Cardiac fibroblast (primary cell): ENCODE data around the gene SFXN4.

Experiments used
- DNase-seq, 2 donors: peaks; one replicate each; pipeline versions ENCODE4 v3.0.0 to v3.0.0-alpha.2; 2010; ENCODE audit warnings: low read depth in 2 of 2
- H3K4me3 ChIP-seq, 2 donors: replicated peaks in 1 of 2; 1 replicate in 1 of 2; 2 replicates in 1 of 2; pipeline ENCODE4 v1.5.1; 2011; ENCODE audit warnings: low read depth in 2 of 2, low read length in 2 of 2, mild to moderate bottlenecking in 2 of 2, moderate library complexity in 1 of 2
- TF ChIP-seq, protein P1 (sequence below): IDR thresholded peaks from one replicate; pipeline ENCODE4 v1.5.1; 2011; ENCODE audit warnings: low read depth, mild to moderate bottlenecking, low read length, inconsistent platforms

Gene SFXN4

DNA sequence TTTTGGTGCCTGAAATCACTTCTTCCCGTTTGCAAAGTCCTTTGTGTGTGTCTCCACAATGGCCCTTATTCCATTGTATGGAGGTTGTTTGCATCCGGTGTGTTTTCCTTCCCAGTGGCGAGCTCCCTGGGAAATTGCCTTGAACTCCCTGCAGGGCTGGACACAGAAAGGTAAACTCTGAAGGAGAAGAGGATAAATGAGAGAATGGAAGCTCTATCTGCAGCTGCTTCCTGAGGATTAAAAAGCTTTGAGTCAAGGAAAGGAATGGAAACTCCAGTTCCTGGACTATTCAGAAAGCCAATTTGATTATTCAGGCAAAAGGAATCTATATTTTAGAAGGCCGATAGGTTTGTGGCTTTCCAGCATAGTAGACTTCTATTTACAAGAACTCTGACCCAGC lies 37.5 kb upstream of the SFXN4 start:
- TF ChIP-seq, protein P1, sequence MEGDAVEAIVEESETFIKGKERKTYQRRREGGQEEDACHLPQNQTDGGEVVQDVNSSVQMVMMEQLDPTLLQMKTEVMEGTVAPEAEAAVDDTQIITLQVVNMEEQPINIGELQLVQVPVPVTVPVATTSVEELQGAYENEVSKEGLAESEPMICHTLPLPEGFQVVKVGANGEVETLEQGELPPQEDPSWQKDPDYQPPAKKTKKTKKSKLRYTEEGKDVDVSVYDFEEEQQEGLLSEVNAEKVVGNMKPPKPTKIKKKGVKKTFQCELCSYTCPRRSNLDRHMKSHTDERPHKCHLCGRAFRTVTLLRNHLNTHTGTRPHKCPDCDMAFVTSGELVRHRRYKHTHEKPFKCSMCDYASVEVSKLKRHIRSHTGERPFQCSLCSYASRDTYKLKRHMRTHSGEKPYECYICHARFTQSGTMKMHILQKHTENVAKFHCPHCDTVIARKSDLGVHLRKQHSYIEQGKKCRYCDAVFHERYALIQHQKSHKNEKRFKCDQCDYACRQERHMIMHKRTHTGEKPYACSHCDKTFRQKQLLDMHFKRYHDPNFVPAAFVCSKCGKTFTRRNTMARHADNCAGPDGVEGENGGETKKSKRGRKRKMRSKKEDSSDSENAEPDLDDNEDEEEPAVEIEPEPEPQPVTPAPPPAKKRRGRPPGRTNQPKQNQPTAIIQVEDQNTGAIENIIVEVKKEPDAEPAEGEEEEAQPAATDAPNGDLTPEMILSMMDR: no peak
- no peak overlapping the region for H3K4me3 ChIP-seq
- peak; percentile 30 to 54 for DNase-seq

DNA sequence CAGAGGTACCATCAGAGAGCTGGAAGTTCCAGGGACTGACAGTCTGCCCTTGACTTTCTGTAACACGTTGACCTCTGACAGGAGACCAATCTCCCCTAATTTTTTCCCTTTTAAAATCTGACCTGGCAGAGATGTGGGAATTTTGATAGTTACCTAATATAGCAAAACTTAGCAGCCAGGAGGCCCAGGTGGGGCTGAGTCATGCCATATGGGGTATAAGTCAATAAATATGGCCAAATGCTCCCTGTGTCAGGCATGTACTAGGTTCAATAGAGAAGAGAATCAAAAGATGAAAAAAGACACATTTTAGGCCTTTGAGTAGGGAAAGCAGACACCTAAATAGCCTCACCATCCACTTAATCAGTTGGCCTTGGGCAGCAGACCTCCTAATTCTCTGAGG lies 35.7 kb upstream of the SFXN4 start:
- no peak for DNase-seq
- TF ChIP-seq, protein P1: no peak
- H3K4me3 ChIP-seq: no peak overlapping the region

DNA sequence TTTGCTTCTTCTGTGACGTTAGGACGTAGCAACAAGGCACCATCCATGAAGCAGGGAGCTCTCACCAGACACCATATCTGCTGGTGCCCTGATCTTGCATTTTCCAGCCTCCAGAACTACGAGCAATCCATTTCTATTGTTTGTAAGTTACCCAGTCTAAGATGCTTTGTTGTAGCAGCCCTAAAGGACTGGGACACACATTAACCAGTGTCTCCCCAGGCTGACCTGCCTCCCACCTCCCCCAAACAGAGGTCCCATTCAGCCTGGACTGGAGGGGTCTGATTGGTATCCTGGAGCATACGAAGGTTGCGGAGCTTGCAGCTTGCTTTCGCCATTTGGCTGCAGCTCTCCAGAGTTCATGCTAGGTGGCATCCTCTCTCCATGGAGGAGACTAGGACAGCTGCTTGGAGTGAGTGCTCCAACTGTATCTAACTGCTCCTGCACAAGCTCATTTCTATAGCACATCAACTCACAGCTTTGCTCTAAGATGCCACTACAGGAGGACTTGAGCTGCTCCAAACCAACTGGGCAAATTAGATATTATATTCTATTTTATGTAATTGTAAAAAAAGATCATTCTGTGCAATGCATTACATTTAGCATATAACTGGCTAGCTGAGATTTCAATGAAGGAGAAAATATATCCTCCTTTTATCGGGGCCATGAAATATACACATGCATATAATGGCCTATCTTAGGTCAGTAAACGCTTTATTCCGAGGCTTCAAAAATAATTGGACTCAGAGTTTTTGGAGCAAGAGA lies 33.9 kb upstream of the SFXN4 start:
- TF ChIP-seq, protein P1: peak; percentile 86
- no peak overlapping the region for H3K4me3 ChIP-seq
- DNase-seq: peak; percentile 90 to 93

DNA sequence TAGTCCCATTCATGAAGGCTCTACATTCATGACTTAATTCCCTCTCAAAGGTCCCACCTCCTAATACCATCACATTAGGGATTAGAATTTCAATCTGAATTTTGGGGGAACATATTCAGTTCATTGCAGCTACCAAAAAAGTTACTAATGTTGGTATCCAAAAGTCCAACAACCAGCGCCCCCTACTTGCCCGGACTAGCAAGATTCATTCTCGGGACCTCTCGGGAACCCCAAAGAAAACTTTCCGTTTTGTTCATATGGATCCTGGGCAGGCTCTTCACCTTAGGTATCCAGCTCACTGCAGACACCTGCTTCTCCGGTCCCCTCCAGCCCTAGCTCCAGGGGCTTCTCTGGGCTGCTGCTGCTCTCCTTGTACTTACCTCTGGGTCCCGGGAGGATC lies 32.9 kb upstream of the SFXN4 start:
- no peak overlapping the region for H3K4me3 ChIP-seq

DNA sequence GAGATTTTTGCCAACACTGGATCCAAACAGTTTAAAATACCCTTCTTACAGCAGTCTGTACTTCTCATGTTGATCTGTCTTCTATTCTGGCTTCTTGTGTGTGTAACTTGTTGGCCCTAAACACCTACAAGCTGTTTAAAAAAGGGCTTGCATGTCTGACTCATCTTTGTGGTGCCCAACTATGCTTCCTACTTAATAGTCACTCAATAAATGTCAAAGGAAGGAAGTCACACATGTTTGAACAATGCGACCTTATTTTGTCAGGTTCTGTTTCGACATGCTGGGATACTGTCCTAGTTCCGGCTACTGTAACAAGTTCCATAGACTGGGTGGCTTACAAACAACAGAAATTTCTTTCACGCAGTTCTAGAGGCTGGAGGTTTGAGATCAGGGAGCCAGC lies 32.4 kb upstream of the SFXN4 start:
- TF ChIP-seq, protein P1: no peak
- peak; percentile 39 to 71 for DNase-seq
- H3K4me3 ChIP-seq: no peak overlapping the region

More for the DNA sequence above, 32.9 kb upstream of the SFXN4 start:
- DNase-seq: peak; percentile 36 to 39
- TF ChIP-seq, protein P1: peak; percentile 48

DNA sequence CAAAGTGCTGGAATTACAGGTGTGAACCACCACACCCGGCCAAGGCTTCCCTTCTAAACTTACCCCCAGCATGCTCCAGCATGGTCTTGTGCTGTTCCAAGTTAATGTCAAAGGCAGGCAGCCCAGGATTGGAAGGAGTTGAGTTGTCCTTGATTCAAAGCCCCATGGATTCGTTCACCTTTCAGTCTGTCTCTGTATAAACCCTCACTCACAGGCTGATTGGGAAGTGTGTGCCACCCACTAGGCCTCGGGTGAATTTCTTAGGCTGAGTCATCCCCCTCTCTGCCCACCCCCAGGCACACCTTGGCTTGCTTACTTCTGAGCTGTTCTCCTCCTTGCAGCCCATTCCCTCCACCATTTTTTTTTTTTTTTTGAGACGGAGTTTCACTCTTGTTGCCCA lies 26.4 kb upstream of the SFXN4 start:
- H3K4me3 ChIP-seq: no peak overlapping the region
- DNase-seq: no peak
- TF ChIP-seq, protein P1: no peak
